ENCODE results near the gene BRD3.
"Not testable (repeated sequence)": the region's sequence is repeated elsewhere in the genome, so short reads cannot be mapped to it uniquely, and the experiment has no call there.

BRD3 gene

GRCh38 chr9:133991214-133991921 lies 76.5 kb downstream of the BRD3 start:
- no peak for DNase-seq

DNA sequence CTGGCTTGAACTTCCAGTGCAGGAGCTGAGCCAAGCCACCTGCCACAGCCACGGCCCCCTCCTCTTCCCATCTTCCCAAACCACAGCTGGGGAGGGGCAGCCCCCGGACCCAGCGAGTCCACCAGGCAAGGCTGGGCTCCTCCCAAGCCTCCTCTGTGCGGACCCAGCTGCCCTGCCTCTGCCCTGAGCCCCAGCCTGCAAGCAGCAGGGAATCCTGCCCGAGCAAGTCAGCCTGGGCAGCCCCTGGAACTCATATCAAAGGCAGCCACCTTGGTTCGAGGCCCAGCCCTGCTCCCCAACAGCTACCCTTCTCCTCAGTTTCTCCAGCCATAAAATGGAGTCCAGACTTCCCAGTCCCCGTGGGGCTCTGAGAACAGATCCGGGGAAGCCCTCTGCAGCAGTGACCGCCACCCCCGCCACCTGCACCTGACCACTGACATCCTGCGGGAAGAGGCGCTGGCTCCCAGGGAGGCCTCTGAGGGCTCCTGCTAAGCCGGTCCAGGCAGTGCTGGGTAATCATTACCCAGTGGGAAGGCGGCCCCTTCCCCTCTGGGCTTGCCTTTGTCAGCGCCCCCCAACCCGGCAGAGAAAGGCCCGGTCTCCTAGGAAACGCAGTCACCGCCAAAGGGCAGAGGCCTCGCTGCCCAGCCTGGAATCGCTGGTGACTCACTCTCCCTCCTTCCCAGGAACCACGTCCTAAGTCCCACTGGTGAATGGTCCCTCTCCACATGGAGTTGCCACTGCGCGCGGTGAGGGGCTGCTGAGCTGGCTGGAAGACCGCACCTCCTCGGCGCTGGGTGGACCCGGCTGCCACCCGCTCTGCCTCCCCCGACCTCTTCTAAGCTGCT lies 77.2 kb downstream of the BRD3 start:
- DNase-seq: no peak

GRCh38 chr9:133989625-133990365 lies 78.0 kb downstream of the BRD3 start:
- no peak for DNase-seq

GRCh38 chr9:133988771-133989170 lies 79.1 kb downstream of the BRD3 start:
- not testable (repeated sequence) for DNase-seq

GRCh38 chr9:133987946-133988665 lies 79.7 kb downstream of the BRD3 start:
- no peak for DNase-seq

- no peak for DNase-seq
Observed at GRCh38 chr9:133987446-133987788, 80.4 kb downstream of the BRD3 start.

DNA sequence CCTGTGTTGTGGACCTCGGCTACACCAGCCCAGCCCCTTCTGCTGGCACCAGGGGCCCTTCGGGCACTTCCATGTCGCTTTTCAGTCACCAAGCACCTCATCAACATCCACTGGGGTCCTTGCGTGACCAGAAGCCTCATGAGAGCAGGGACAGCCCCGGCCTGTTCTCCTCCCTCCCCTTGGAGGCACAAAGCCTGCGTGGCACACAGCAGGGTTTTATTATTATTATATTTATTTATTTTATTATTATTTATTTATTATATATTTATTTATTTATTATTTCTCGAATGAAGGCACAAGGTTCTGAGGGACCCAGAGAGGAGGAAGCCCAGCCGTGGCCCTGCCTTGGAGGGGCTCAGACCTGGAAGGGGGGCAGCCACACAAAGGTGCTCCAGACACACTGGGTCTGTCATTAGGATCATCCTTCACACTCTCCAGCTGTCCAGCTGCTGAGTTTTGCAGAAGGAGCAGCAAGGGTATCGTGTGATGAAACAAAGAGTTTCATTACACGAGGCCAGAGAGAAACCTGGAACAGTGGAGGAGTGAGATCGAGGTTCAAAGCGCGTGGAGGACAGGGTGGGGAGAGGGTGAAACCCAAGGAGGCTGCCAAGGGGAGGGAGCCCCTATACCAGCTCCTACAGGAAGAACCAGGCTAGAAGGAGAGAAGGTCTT lies 80.9 kb downstream of the BRD3 start:
- DNase-seq: no peak

GRCh38 chr9:133986061-133986460 lies 81.8 kb downstream of the BRD3 start:
- DNase-seq: no peak

GRCh38 chr9:133982971-133983720 lies 84.7 kb downstream of the BRD3 start:
- DNase-seq: no peak

- DNase-seq: no peak
Observed at GRCh38 chr9:133981958-133982681, 85.7 kb downstream of the BRD3 start.

DNA sequence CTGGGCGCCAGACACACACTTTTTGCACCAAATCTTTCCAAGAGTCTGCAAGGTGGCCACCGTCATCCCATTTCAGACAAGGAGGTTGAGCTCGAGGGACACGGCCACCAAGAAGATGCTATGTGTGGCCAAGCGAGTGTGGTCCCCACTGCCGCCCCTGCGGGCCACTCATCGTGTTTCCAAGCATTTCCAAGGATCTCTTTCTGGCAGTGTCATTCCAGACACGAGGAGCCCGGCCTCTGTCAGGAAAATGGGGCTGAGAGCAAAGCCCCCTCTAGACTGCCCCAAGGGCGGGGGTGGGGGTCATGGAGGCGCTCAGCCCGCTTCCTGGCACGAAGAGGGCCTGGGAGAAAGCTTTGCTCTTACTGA lies 86.3 kb downstream of the BRD3 start:
- DNase-seq: no peak

GRCh38 chr9:133980864-133981588 lies 86.8 kb downstream of the BRD3 start:
- no peak for DNase-seq
